Fibroblast of peridontal ligament (primary cell): ENCODE measurements around the gene RTN4RL2.
A peak's percentile ranks its signal among the peaks of the same experiment; 100 is the strongest.

Source experiments
- DNase-seq: peaks from one replicate; pipeline ENCODE4 v3.0.0-alpha.2; 2010; ENCODE audit errors: extremely low read depth

The RTN4RL2 gene

GRCh38 chr11:57481315-57481714 lies 21.0 kb downstream of the RTN4RL2 start:
- DNase-seq, result no peak

- DNase-seq, result no peak
These were observed 21.8 kb downstream of the RTN4RL2 start for GRCh38 chr11:57481915-57482781.

- DNase-seq, result peak; percentile 12
These were observed 22.6 kb downstream of the RTN4RL2 start for GRCh38 chr11:57482782-57483561.

- DNase-seq, result no peak
These were observed 23.2 kb downstream of the RTN4RL2 start for GRCh38 chr11:57483562-57483918.

- no peak for DNase-seq
These were observed 23.9 kb downstream of the RTN4RL2 start for GRCh38 chr11:57484141-57484710.

- DNase-seq, result peak; percentile 11
These were observed 25.1 kb downstream of the RTN4RL2 start for GRCh38 chr11:57485217-57485990.

GRCh38 chr11:57487021-57487778 lies 26.9 kb downstream of the RTN4RL2 start:
- DNase-seq, result no peak

- DNase-seq, result no peak
These were observed 27.8 kb downstream of the RTN4RL2 start for GRCh38 chr11:57487920-57488659.

GRCh38 chr11:57490456-57491248 lies 30.3 kb downstream of the RTN4RL2 start:
- peak; percentile 18 for DNase-seq

- DNase-seq, result peak; percentile 13
These were observed 31.2 kb downstream of the RTN4RL2 start for GRCh38 chr11:57491371-57492061.

GRCh38 chr11:57493507-57494503 lies 33.5 kb downstream of the RTN4RL2 start:
- DNase-seq, result no peak

- no peak for DNase-seq
These were observed 35.9 kb downstream of the RTN4RL2 start for GRCh38 chr11:57496109-57496820.

- no peak for DNase-seq
These were observed 37.2 kb downstream of the RTN4RL2 start for GRCh38 chr11:57497303-57498247.

GRCh38 chr11:57498540-57498939 lies 38.2 kb downstream of the RTN4RL2 start:
- no peak for DNase-seq

- DNase-seq, result peak; percentile 83
These were observed 39.2 kb downstream of the RTN4RL2 start for GRCh38 chr11:57499413-57499982.
